Measurements from ENCODE around the gene ABHD1.
"Not testable (repeated sequence)": the region's sequence is repeated elsewhere in the genome, so short reads cannot be mapped to it uniquely, and the experiment has no call there.

ABHD1 gene

GRCh38 chr2:27170581-27171337, 47.1 kb downstream of the ABHD1 start:
- DNase-seq (ENCODE audit: low spot score): peak; percentile 21

DNA sequence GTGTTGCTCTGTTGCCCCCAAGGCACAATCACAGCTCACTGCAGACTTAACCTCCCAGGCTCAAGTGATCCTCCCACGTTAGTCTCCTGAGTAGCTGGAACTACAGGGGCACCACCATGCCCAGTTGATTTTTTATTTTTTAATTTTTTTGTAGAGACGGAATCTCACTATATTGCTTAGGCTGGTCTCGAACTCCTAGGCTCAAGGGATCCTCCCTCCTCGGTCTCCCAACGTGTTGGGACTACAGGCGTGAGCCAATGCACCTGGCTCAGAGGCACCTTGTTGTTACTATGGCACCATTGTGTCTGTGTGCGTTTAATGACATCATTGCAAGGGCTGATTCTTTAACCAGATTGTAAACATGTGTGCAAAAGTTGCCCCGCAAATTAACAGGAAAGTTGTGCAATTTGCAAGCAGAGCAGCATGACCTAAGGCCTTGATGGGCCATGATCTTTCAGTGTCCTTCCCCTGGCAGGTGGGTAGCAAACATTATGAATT, 47.8 kb downstream of the ABHD1 start:
- no peak for DNase-seq (ENCODE audit: low spot score)

GRCh38 chr2:27174638-27175037, 51.0 kb downstream of the ABHD1 start:
- DNase-seq (ENCODE audit: low spot score): no peak

GRCh38 chr2:27175330-27175729, 51.7 kb downstream of the ABHD1 start:
- no peak for DNase-seq (ENCODE audit: low spot score)

DNA sequence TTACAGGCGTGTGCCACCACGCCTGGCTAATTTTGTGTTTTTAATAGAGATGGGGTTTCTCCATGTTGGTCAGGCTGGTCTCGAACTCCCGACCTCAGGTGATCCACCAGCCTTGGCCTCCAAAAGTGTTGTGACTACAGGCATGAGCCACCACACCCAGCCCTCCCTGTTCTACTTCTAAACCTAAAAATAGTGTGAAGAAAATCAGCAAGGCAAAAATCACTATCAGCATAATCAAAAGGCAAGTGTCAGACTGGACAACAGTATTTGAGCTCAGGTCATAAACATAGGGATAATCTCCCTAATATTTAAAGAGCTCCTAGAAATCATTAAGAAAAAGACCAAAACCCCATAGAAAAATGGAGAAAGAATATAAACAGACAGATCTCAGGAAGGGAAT, 52.2 kb downstream of the ABHD1 start:
- DNase-seq (ENCODE audit: low spot score): not testable (repeated sequence)

DNA sequence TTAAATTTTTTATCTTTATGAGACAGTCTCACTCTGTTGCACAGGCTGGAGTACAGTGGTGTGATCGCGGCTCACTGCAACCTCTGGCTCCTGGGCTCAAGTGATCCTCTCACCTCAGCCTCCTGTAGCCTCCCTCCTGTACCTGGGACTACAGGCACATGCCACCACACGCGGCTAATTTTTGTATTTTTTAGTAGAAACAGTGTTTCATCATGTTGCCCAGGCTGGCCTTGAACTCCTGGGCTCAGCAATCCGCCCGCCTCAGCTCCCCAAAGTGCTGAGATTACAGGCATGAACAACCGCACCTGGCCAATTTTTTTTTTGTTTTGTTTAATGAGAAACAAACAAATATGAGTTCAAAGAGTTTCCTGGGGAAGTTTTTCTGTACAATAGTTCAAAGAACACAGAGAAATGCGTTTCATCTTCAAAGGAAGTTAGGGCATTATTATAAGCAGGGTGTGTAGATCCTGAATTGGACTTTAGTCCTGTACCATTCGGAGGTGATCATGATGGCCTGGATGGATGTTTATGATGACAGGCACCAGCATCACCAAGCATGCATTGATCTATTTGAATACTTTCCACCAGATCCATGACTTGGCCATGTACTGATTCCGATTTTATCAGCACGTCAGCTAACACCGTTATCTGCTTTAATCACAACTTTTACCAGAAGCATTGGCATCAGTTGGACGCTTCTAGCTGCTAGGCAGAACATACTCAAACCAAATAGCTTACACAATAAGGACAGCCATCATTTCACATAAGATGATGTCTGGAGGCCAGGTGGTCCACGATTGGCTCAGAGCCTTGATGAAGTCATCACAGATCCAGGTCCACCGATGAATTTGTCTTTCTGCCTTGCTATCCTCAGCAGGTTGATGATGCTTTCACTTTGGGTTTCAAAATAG, 54.1 kb downstream of the ABHD1 start:
- DNase-seq (ENCODE audit: low spot score): no peak

DNA sequence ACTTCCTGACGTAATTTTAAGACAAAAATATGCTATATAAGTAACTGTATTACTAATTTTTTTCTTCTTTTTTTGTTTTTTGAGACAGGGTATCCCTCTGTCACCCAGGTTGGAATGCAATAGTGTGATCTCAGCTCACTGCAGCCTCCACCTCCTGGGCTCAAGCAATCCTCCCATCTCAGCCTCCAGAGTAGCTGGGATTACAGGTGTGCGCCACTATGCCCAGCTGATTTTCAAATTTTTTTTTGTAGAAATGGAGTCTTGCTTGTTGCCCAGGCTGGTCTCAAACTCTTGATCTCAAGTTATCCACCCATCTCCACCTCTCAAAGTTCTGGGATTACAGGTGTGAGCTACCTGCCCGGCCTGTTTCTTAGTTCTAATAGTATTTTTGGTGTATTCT, 54.9 kb downstream of the ABHD1 start:
- no peak for DNase-seq (ENCODE audit: low spot score)

DNA sequence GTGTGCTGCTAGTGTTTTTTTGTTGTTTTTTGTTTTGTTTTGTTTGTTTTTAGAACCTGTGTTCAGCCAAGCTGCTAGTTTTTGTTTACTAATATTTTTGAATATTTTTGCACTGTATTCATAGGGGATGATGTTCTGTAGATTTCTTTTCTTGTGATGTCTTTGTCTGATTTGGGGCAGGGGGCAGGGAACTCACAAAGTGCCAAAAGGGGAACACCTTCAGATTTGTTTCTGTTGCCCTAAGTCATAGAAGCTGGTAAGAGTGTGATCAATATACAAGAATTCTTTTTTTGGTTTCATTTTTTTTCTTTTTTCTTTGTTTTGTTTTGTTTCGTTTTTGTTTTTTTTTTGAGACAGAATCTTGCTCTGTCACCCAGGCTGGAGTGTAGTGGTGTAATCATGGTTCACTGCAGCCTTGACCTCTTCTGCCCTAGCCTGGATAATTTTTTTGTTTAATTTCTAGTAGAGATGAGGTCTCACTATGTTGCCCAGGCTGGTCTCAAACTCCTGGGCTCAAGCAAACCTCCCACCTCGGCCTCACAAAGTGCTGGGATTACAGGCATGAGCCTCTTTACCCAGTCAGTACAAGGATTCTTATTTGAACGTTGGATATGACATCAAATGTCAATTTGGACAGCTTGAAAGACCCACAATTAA, 55.9 kb downstream of the ABHD1 start:
- DNase-seq (ENCODE audit: low spot score): no peak

All from NAMALWA (cell line).